Activated CD4-positive, CD25-positive, alpha-beta regulatory T cell treated with anti-CD3 and anti-CD28 coated beads, Interleukin-2, amount 50 U/mL, for 72 hours (primary cell): ENCODE results near the gene IER5.
A peak's percentile ranks its signal among the peaks of the same experiment; 100 is the strongest.

ENCODE experiments used
- DNase-seq: peaks from one replicate; pipeline ENCODE4 v3.0.0; 2021

The IER5 gene

DNA sequence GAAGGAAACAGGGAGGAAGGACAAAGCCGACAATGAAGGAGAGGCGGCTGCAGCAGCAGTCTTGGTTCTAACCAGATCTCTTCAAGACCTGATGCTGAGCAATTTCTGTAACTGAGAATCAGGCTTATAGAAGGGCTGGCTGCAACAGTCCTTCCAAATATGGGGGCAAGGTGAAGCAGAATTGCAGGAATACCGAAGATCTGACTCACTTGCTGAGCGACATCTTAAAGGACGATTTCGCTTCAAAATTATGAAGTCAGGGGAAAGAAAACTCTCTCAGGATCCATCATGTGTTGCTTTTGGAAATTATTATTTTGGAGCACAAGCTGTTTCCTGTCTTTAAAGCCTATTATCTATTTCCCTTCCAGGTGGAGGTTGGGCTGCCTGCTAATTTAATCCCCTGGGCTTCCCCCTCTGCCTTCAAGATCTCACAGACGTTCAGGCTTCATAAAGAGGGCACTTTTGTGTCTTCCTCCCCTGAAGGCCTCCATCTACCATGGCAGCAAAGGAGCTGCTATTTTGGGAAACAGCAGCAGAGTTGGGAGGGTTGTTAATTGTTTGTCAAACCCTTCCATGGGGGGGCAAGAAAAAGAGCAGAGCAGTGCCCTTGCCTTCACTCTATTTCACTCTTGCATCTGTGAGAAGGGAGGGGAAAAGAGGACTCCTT, 10.8 kb upstream of the IER5 start:
- DNase-seq, result no peak

GRCh38 chr1:181079382-181079781, 9.1 kb upstream of the IER5 start:
- DNase-seq, result no peak

DNA sequence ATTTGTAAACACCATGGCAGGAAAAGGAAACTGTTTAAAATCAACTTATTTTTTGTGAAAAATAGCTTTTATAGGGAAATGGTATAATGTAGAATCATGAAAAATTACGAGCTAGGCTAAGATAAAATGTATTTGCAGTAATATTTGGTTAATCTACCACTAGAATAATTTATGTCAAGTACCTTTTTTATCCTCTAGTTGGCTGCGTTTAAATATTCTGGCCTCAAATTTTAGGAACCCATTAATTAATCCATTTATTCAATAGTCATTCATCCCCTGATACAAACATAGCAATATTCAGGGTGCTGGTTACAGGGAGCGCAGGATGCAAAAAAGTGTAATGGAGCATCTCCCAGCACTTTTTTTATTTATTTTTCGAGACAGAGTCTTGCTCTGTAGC, 8.6 kb upstream of the IER5 start:
- no peak for DNase-seq

DNA sequence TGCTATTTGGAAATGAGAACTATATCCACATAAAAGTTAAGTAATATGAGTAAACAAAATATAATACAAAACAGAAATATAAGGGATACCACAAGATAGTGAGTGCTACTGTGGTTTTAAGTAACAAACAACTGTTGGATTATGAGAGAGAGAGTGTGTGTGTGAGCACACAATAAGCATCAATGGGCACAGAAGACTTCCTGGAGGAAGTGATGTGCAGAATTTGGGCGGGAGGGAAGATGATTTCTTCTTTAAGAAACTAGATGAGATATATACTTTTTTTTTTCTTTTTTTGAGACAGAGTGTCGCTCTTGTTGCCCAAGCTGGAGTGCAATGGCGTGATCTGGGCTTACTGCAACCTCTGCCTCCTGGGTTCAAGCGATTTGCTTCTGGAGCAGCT, 7.9 kb upstream of the IER5 start:
- no peak for DNase-seq

GRCh38 chr1:181081395-181081794, 7.1 kb upstream of the IER5 start:
- no peak for DNase-seq

DNA sequence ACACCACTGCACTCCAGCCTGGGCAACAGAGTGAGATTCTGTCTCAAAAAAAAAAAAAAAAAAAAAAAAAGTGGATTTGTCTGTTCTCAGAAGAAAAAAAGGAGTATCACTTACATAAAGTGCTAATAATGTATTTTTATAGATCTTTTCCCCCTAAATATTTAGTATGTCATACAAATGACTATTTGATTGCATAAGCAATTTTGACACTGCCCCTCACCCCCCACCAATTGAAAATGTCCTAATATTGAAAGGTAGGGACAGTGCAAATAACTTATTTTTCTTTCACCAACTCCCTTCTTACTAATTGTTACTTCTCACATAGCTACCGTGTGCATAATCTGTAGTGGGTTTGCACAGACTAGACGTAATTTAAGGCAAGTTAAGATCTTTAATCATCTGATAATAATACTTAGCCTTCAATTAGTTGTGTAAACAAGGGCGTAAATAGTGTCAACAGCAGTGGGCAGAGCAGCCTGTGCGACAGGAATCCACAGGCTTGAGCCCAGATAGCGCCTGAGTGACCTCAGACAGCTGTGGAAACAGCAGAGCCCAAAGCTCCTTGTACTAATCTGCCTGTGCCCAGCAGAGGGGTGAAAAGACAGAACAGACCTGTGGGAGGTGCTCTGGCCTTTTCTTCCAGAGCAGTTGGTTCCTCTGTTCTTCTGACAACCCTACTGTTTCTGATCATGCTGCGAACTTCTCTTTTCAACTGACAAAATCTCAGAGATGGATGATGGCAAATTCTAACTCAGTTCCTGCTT, 4.5 kb upstream of the IER5 start:
- DNase-seq, result no peak

- DNase-seq, result no peak
These were observed 3.9 kb upstream of the IER5 start for GRCh38 chr1:181084606-181084969.

GRCh38 chr1:181086091-181086490, 2.4 kb upstream of the IER5 start:
- DNase-seq, result no peak

DNA sequence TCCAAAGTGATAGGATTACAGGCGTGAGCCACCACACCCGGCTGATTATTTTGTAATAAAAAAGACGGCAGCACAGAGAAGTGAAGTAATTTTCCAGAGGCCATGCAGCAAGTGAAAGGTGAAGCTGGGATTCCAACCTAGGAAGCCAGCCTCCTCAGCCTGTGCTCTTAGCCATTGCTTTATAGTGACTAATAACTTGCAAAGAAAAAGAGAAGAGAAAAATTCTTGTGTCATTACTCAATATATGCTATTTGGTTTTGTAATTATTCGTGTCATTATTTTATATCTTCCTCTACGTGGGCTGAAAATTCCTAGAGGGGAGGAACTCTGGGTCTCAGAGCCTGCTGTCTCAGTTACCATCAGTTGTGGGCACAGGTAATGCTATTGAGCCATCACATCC, 1.6 kb upstream of the IER5 start:
- no peak for DNase-seq

- DNase-seq, result no peak
These were observed 1.0 kb upstream of the IER5 start for GRCh38 chr1:181087400-181087901.

- DNase-seq, result peak; percentile 60
These were observed 646 bp downstream of the IER5 start for GRCh38 chr1:181089017-181089675.

- peak; percentile 71 for DNase-seq
These were observed 1.4 kb downstream of the IER5 start for GRCh38 chr1:181089676-181090544.

GRCh38 chr1:181090641-181091126, 2.2 kb downstream of the IER5 start:
- DNase-seq, result no peak

DNA sequence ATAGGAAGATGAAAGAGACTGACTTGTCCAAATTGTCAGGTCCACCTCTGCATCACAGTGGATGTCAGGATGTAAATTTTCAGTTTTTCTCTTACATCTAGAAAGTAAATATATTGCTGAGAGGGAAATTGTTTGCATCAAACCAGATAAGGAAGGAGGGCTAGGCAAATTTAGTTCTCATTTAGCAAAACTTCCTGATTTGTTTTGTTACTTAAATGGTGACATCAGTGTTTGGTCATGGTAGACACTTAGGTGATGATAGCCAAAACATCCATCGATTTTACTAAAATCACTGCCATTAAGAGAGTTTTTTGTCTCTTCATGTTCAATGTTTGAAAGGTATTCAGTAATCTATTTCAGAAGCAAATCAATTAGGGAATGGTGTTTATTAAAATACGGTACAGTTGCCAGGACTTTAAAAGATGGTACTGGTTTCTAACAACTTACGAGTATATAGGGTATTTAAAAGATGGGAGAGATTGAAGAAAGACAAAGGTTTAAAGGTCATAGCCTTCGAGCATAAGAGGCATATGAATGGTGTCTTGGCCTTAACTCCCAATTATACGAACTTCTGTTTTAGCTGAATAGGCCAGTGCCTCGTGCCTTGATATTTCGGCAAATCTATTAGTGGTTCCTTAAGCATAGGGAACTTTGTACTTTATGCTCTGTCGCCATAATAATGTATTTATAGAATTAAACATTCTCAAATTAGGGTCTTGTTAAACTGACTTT, 3.0 kb downstream of the IER5 start:
- no peak for DNase-seq

DNA sequence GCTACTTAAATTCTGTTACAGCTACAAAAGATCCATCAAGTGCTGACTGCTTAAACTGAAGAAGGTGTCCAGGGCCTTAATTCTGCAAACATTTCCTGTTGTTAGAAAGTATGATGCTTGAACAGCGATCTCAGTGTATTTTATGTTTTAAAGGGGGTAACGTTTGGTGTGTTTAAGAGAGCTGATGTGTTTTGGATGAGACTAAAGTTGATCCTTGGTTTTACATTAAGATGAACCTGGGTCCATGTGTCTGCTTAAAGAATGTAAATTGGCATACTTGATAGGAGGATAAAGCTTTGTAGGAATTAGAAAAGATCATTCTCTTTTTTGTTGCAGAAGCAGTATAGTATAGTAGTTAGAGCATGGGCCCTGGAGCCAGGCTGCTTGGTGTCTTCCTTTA, 3.6 kb downstream of the IER5 start:
- DNase-seq, result no peak

- DNase-seq, result no peak
These were observed 4.5 kb downstream of the IER5 start for GRCh38 chr1:181092883-181093458.

GRCh38 chr1:181094416-181095212, 6.1 kb downstream of the IER5 start:
- DNase-seq, result no peak

- DNase-seq, result no peak
These were observed 6.8 kb downstream of the IER5 start for GRCh38 chr1:181095260-181095659.

DNA sequence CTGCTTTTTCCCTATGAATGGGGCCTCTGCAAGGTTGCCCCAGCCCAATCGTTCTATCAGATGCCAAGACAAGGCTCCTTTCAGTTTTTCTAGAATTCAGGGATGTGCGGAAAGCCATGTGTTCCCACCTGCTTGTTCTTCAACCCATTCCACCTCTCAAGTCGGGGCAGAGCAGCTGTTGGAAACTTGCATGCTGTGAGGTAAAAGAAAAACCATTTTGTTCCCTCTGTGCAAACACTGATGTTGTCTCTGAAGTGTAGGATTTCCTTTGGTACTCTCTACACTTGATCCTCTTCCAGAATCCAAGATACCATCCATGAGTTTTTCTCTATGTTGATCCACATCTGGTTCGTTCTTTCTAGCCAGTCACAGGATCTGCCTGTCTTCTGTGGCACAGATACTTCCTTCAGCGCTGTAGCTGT, 7.3 kb downstream of the IER5 start:
- DNase-seq, result no peak

GRCh38 chr1:181097242-181097641, 8.7 kb downstream of the IER5 start:
- no peak for DNase-seq
